ENCODE data around the gene FBXO33.

The FBXO33 gene, protein sequence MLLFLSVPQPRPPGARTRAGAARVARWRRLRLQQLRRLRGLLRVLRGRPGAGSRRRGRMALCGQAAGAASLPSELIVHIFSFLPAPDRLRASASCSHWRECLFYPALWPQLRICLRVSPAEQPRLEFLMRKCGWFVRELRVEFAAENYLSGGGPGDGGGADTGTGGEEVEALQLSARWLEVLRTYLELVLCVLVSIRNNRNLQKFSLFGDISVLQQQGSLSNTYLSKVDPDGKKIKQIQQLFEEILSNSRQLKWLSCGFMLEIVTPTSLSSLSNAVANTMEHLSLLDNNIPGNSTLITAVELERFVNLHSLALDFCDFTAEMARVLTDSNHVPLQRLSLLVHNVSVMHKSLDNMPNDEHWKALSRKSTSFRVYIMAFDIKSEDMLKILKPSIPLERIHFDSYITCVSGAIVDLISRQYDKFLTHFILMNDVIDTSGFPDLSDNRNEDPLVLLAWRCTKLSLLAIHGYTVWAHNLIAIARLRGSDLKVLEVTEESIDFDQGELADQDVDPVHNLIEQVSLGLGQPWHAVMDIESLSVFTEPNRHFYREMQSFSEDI

DNA sequence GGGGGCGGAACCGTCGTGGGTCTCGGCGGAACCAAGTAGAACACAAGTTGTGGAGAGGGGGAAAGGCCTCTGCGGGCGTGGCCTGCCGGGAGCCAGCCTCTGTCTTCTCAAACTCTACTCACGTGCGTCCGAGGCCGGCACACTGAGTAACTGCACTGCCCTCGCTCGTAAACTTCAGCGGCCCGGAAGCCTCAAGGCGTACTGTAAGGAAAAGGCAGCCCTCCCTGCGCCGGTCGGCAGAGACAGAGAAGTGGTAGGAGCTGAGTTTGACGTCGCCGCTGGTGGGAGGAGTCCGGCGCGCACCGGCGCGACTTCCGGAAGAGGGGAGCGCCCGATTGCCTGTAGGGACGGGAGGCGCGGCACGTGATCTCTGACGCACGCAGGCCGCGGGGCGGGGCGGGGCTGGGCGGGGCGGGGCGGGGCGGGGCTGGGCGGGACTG is at the start of gene FBXO33:
TSS of gene FBXO33 (minus strand) at position 255 of the 440 bp plus-strand sequence. CDS start 271 bp downstream, outside the sequence.
- DNase-seq (ENCODE audit: low read depth in 2 of 2) = peak; percentile 91 to 93

GRCh38 chr14:39474416-39474911 is 42.2 kb upstream of the FBXO33 start:
- no peak for DNase-seq (ENCODE audit: low read depth in 2 of 2)

GRCh38 chr14:39472078-39472477 is 39.8 kb upstream of the FBXO33 start:
- DNase-seq (ENCODE audit: low read depth in 2 of 2) = no peak

- DNase-seq (ENCODE audit: low read depth in 2 of 2) = peak in 1 of 2 experiments; percentile 9
Observed at GRCh38 chr14:39469094-39469710, 37.0 kb upstream of the FBXO33 start.

DNA sequence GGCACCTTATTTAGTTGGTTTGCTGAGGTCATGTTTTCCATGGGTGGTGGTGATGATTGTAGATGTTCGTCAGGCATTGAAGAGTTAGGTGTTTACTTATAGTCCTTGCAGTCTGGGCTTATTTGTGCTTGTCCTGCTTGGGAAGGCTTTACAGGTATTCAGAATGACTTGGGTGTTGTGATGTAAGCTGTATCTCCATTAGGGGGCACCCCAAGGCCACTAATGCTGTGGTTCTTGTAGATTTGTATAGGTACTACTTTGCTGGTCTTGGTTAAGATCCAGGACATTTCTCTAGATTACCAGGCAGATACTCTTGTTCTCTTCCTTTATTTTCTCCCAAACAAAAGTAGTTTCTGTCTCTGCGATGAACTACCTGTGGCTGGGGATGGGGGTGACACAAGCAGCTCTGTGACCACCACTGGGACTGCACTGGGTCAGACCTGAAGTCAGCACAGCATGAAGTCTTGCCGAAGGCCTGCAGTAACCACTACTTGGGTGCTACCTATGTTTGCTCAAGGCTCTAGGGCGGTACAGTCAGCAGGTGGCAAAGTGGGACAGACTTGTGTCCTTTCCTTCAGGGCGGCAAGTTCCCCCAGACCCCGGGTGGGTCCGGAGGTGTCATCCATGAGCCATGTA is 35.8 kb upstream of the FBXO33 start:
- DNase-seq (ENCODE audit: low read depth in 2 of 2) = peak in 1 of 2 experiments; percentile 16

- DNase-seq (ENCODE audit: low read depth in 2 of 2) = no peak
Observed at GRCh38 chr14:39459795-39460478, 27.7 kb upstream of the FBXO33 start.

GRCh38 chr14:39456702-39457250 is 24.5 kb upstream of the FBXO33 start:
- DNase-seq (ENCODE audit: low read depth in 2 of 2) = no peak

DNA sequence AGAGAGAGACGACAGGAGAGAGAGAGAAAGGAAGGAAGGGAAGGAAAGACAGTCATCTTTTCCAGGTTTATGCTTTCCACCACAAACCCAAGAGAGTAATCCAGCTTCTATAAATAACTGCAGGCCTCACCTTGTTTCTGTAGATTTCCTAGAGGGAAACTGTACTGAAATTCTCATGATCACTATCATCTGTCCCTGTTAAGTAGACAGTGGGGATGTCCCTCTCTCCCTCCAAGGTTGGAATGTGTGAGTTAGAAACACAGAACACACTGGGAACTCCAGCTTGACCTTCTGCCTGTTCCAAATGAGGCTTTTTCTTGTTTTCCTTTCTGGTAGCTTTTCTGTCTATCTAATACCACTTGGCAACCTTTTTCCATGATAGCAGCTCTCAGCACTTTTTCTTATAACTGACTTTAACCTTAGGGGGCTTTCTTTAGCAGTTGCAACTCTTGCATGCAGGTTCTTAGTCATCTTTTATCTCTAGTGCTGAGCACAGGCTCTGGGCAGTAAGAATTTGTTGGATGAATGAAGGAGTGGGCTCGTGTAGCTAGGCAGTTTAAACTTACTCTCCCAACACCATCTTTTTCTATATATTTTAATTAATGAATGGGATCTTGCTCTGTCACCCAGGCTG is 22.8 kb upstream of the FBXO33 start:
- no peak for DNase-seq (ENCODE audit: low read depth in 2 of 2)

DNA sequence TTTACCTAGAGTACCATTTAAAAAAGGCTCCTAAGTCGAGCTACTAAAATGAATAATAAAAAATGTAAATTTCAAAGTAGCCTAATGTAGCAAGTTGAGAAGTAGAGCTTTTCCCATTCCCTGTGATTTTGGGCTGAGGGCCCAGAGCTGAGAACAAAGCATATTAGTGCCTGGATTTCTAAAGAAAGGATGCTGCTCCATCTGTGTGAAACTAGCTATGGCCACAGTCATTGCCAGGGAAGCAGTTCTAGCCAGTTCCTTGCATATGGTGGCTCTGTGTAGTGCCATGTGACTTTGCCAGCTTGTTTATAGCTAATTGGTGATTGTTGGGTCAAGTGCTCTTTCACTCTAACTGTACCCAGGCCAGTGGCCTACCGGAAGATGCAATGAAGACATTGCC is 20.4 kb upstream of the FBXO33 start:
- no peak for DNase-seq (ENCODE audit: low read depth in 2 of 2)

- DNase-seq (ENCODE audit: low read depth in 2 of 2) = no peak
Observed at GRCh38 chr14:39451811-39452210, 19.6 kb upstream of the FBXO33 start.

DNA sequence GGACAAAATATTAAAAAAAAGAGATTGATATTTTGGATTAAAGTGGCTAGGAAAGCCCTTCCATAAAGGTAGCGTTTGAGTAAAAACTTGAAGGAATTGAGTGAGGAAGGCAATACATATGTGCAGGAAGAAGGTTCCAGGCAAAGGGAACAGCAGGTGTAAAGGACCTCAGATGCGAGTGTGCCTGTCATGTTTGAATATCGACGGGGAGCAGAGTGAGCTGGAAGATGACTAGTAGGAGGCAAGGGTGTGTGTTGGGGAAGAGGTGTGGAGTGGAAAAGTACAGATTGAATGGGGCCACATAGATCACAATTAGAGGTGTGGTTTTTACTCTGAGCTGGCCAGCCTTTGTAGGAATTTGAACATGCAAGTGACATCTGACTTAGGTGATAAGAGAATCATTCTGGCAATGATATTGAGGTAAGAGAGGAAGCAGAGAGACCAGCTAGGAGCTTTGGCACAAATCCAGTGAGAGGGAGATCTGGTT is 15.0 kb upstream of the FBXO33 start:
- no peak for DNase-seq (ENCODE audit: low read depth in 2 of 2)

- no peak for DNase-seq (ENCODE audit: low read depth in 2 of 2)
Observed at GRCh38 chr14:39446131-39446744, 14.0 kb upstream of the FBXO33 start.

DNA sequence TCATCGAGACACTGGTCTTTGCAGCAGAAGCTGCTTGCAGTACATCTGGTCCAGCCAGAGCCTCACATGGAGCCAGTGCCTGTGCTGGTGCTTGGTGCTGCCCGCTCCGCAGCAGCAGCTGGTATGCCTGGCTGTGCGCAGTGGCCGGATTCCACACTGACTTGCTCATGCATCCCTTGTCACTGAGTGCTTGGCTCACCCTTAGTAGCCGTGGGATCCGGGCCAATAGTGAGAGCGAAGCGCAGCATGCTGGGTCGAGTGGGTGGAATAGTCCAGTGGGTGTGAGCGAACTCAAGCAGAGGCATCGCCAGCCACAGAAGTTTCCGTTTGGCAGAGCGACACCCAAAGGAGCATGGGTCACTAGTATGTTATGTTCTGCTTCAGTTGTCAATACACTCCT is 10.1 kb upstream of the FBXO33 start:
- DNase-seq (ENCODE audit: low read depth in 2 of 2) = no peak

GRCh38 chr14:39441805-39442204 is 9.6 kb upstream of the FBXO33 start:
- no peak for DNase-seq (ENCODE audit: low read depth in 2 of 2)

DNA sequence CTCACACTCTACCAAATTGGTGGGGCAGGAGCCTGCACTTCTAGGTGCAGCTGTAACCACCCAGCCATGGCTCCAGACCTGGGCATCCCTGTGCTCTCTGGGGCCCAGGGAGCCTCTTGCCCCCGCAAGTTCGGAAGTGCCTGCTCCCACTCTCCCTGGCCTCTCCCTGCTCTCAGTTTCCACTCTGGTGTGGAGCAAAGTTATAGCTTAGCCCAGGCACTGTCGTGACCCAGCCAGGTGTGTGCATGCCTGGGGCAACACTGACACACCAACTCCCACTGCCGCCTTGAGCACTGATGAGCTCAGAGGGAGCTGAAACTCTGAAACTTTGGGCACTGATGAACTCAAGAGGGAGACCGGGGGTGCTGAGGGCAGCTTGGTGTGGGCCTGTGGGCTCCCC is 8.7 kb upstream of the FBXO33 start:
- DNase-seq (ENCODE audit: low read depth in 2 of 2) = no peak

DNA sequence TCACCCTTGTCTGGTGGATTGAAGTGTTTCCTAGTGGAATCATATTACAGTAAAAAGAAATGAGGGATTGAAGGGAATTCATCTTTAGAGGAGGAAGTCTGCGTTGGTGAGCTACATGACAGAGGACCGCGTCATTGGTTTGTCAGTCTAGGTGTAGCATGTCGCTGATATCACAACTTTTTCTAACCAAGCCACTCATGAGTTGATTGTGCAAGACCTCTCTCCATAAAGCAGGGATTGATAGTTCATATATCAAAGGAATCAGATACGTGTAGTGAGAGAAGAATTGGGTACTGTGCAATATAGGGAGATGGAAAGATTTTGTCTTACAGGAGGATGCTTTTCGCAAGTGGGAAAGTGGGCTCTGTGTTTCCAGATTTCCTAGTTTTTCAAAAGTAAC is 3.0 kb upstream of the FBXO33 start:
- no peak for DNase-seq (ENCODE audit: low read depth in 2 of 2)

- no peak for DNase-seq (ENCODE audit: low read depth in 2 of 2)
Observed at GRCh38 chr14:39434401-39434800, 2.2 kb upstream of the FBXO33 start.

GRCh38 chr14:39433452-39433813 is 1.2 kb upstream of the FBXO33 start:
- DNase-seq (ENCODE audit: low read depth in 2 of 2) = no peak

DNA sequence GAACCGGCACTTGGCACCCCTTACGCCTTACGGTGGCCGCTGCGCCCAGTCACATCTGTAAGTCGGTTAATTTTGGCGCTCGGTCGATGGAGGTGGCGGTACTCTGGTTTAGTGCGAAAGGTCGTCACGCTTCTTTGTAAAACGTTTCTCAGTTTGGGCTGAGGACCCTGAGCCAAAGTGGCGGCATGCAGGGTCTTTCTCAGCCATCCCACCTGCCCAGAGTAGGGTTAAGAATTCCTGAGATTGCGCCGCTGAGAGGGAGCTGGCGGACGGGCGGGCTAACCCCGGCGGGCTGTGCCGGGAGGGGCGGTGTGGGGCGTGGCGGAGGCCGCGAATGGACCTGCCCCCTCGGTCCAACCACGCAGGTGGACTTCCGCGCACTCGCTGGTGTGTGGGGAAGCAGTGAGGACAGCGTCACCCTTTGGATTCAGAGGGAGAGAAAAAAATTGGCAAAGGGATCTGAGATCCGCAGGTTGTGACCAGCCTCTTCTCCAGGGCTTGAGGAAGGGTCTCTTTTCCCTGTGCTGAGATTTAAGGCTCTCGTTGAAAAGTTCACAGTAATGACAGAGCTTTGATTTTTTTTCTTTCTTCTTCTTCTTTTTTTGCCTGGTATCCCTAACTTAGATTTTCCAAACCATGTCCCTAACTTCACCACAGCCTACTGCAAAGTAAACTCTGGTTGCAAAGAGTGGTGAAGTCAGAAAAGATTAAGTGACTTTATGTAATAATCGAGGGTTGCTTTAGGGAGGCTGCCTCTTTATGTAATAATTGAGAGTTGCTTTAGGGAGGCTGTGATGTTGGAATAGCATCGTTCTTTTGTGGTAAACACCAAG is 602 bp upstream of the FBXO33 start:
- DNase-seq (ENCODE audit: low read depth in 2 of 2) = peak; percentile 57 to 67
